H9 (cell line): Measurements from ENCODE around the gene NMRAL1. TPM values are rescaled to one million over a fixed set of nuclear protein-coding genes. Genes with fewer than 3 reads are reported as not detected.

Experiments
- DNase-seq: peaks from one replicate; pipeline ENCODE4 v3.0.0-alpha.2; 2017
- H2AFZ ChIP-seq: one replicate; pipeline ENCODE4 v1.6.1; 2013; ENCODE audit warnings: mild to moderate bottlenecking, low read length, control low read depth, moderate library complexity
- H2AK5ac ChIP-seq: 2 replicates; pipeline ENCODE4 v1.6.1; 2013; ENCODE audit warnings: low read length, control low read depth, mixed read lengths; ENCODE audit not compliant: insufficient read length
- H2BK120ac ChIP-seq: one replicate; pipeline ENCODE4 v1.6.1; 2013; ENCODE audit warnings: low read depth, mild to moderate bottlenecking, low read length, control low read depth, inconsistent platforms; ENCODE audit not compliant: poor library complexity, severe bottlenecking
- H2BK12ac ChIP-seq: 2 replicates; pipeline ENCODE4 v1.6.1; 2013; ENCODE audit warnings: low read length, control low read depth, mixed read lengths, low read depth; ENCODE audit not compliant: insufficient read length
- H2BK15ac ChIP-seq: 2 replicates; pipeline ENCODE4 v1.6.1; 2013; ENCODE audit warnings: low read depth, low read length, control low read depth
- H2BK20ac ChIP-seq: one replicate; pipeline ENCODE4 v1.6.1; 2013; ENCODE audit warnings: low read depth, mild to moderate bottlenecking, low read length, control low read depth, inconsistent platforms; ENCODE audit not compliant: poor library complexity, severe bottlenecking
- H2BK5ac ChIP-seq: 2 replicates; pipeline ENCODE4 v1.6.1; 2013; ENCODE audit warnings: low read length, control low read depth, mixed read lengths; ENCODE audit not compliant: insufficient read length
- H3K14ac ChIP-seq: 2 replicates; pipeline ENCODE4 v1.6.1; 2013; ENCODE audit warnings: low read length, control low read depth; ENCODE audit not compliant: insufficient read depth
- H3K18ac ChIP-seq: 2 replicates; pipeline ENCODE4 v1.6.1; 2013; ENCODE audit warnings: low read depth, mild to moderate bottlenecking, mixed read lengths, low read length, control low read depth; ENCODE audit not compliant: insufficient read length
- H3K23ac ChIP-seq: 2 replicates; pipeline ENCODE4 v1.6.1; 2013; ENCODE audit warnings: low read length, control low read depth, mixed read lengths, low read depth; ENCODE audit not compliant: insufficient read length
- H3K23me2 ChIP-seq: 2 replicates; pipeline ENCODE4 v1.6.1; 2013; ENCODE audit warnings: low read depth, mild to moderate bottlenecking, mixed read lengths, low read length, control low read depth; ENCODE audit not compliant: insufficient read length, poor library complexity, severe bottlenecking
- H3K27ac ChIP-seq: 2 replicates; pipeline ENCODE4 v1.5.1; 2013; ENCODE audit warnings: low read length, control low read depth, mixed read lengths, low read depth; ENCODE audit not compliant: insufficient read length
- H3K27me3 ChIP-seq: 2 replicates; pipeline ENCODE4 v1.6.1; 2013; ENCODE audit warnings: low read length, control low read depth, inconsistent platforms; ENCODE audit not compliant: insufficient read depth
- H3K4ac ChIP-seq: 2 replicates; pipeline ENCODE4 v1.6.1; 2013; ENCODE audit warnings: low read depth, mild to moderate bottlenecking, control low read depth, inconsistent platforms, low read length, moderate library complexity
- H3K4me1 ChIP-seq: 2 replicates; pipeline ENCODE4 v1.6.1; 2013; ENCODE audit warnings: low read length, control low read depth, inconsistent platforms; ENCODE audit not compliant: insufficient read depth
- H3K4me2 ChIP-seq: 2 replicates; pipeline ENCODE4 v1.6.1; 2013; ENCODE audit warnings: low read length, control low read depth, mixed read lengths; ENCODE audit not compliant: insufficient read length, insufficient read depth
- H3K56ac ChIP-seq: 2 replicates; pipeline ENCODE4 v1.6.1; 2013; ENCODE audit warnings: low read depth, mild to moderate bottlenecking, mixed read lengths, low read length, control low read depth; ENCODE audit not compliant: insufficient read length
- H3K79me1 ChIP-seq: 2 replicates; pipeline ENCODE4 v1.6.1; 2013; ENCODE audit warnings: low read depth, mild to moderate bottlenecking, moderate library complexity, low read length, control low read depth, inconsistent platforms; ENCODE audit not compliant: insufficient read depth, poor library complexity, severe bottlenecking
- H3K79me2 ChIP-seq: 2 replicates; pipeline ENCODE4 v1.6.1; 2013; ENCODE audit warnings: low read length, control low read depth, inconsistent platforms; ENCODE audit not compliant: insufficient read depth
- H3K9ac ChIP-seq: 2 replicates; pipeline ENCODE4 v1.6.1; 2013; ENCODE audit warnings: low read length, control low read depth, mixed read lengths; ENCODE audit not compliant: insufficient read length; ENCODE audit errors: extremely low read depth
- H3K9me3 ChIP-seq: one replicate; pipeline ENCODE4 v1.6.1; 2013; ENCODE audit warnings: low read depth, low read length, inconsistent platforms; ENCODE audit not compliant: control insufficient read depth
- H3T11ph ChIP-seq: one replicate; pipeline ENCODE4 v1.6.1; 2013; ENCODE audit warnings: mild to moderate bottlenecking, low read length, control low read depth, inconsistent platforms
- H4K20me1 ChIP-seq: one replicate; pipeline ENCODE4 v1.6.1; 2013; ENCODE audit not compliant: control insufficient read depth, insufficient read length, insufficient read depth
- H4K5ac ChIP-seq: 2 replicates; pipeline ENCODE4 v1.6.1; 2013; ENCODE audit warnings: low read depth, mild to moderate bottlenecking, mixed read lengths, low read length, control low read depth; ENCODE audit not compliant: insufficient read length
- H4K8ac ChIP-seq: replicated peaks from 2 replicates; pipeline ENCODE4 v1.6.1; 2013; ENCODE audit warnings: low read length, control low read depth, mixed read lengths, low read depth; ENCODE audit not compliant: insufficient read length
- H4K91ac ChIP-seq: 2 replicates; pipeline ENCODE4 v1.6.1; 2013; ENCODE audit warnings: low read depth, mild to moderate bottlenecking, moderate library complexity, mixed read lengths, low read length, control low read depth; ENCODE audit not compliant: insufficient read length
- H3K27ac Mint-ChIP-seq, 3 experiments: 2 replicates in 2 of 3; 3 replicates in 1 of 3; pipeline ENCODE4 v1.8.0; 2020 to 2021; ENCODE audit warnings: mixed read lengths in 3 of 3, mild to moderate bottlenecking in 1 of 3, moderate library complexity in 1 of 3
- H3K27me3 Mint-ChIP-seq: 2 replicates; pipeline ENCODE4 v1.8.0; 2021; ENCODE audit warnings: low read depth, mild to moderate bottlenecking, moderate library complexity, mixed read lengths
- H3K36me3 Mint-ChIP-seq, 3 experiments: 2 replicates in 2 of 3; 3 replicates in 1 of 3; pipeline ENCODE4 v1.8.0; 2020 to 2021; ENCODE audit warnings: low read depth in 3 of 3, mixed read lengths in 3 of 3; ENCODE audit not compliant: insufficient read depth in 1 of 3
- H3K4me1 Mint-ChIP-seq, 2 experiments: 2 replicates each; pipeline ENCODE4 v1.8.0; 2020; ENCODE audit warnings: mixed read lengths in 2 of 2
- H3K4me3 Mint-ChIP-seq, 2 experiments: 2 replicates in 1 of 2; 3 replicates in 1 of 2; pipeline ENCODE4 v1.8.0; 2020 to 2021; ENCODE audit warnings: mild to moderate bottlenecking in 2 of 2, mixed read lengths in 2 of 2, moderate library complexity in 1 of 2
- H3K9me3 Mint-ChIP-seq, 2 experiments: 2 replicates in 1 of 2; 3 replicates in 1 of 2; pipeline ENCODE4 v1.8.0; 2020; ENCODE audit warnings: mild to moderate bottlenecking in 2 of 2, mixed read lengths in 2 of 2, moderate library complexity in 1 of 2
- WGBS: extraction: QIAGEN DNeasy Blood & Tissue Kit; methylation state at CpG from one replicate; pipeline ENCODE4 v1.1.7; 2013; ENCODE audit warnings: missing lambda C conversion rate, low lambda C conversion rate, mixed read lengths; ENCODE audit not compliant: insufficient read length; ENCODE audit errors: extremely low coverage; 5-methylcytosine and 5-hydroxymethylcytosine counted together
- total RNA-seq: library from RNA; stranded (reverse); gene quantifications from 2 replicates; pipeline ENCODE4 v1.2.1, GENCODE V29; 2021
- TF ChIP-seq, protein P1 (sequence below): fragments of 200-600 bp; sonication (generic); conservative IDR thresholded peaks from 3 replicates; pipeline ENCODE4 v1.8.0; 2021; ENCODE audit warnings: antibody characterized with exemption, mild to moderate bottlenecking

NMRAL1 gene
- total RNA-seq, 1 experiment from 2014 or later = 78.9 TPM

DNA sequence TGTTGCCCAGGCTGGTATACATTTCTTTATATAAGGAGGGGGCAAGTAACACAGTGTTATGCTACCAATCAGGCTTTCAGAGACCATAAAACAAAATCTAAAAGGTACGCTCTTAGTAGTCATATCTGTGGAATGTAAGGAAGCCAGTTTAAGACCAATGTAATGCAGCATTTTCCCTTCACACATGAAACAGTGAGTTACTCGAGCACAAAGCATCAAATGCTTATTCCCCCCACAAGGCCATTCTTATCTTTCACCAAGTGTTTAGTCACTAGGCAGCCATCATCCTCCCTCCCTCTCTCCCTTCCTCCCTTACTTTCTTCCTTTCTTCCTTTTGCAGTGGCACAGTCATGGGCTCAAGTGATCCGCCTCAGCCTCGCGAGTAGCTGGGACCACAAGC, 14.6 kb upstream of the NMRAL1 start:
- no peak overlapping the region for H3T11ph ChIP-seq
- H2AFZ ChIP-seq = no peak overlapping the region
- H2BK20ac ChIP-seq = no peak overlapping the region
- no peaks in the 10 kb centered on the region for H3K23me2 ChIP-seq
- no peak overlapping the region for H4K91ac ChIP-seq
- H2BK120ac ChIP-seq = no peak overlapping the region
- H3K79me2 ChIP-seq = no peaks in the 10 kb centered on the region
- WGBS = no CpG with 5 or more reads among the region's 5 CpGs
- H3K36me3 Mint-ChIP-seq = peaks cover 0 to 18% (median 0%) of the 10 kb centered on the region in 3 experiments; a peak in 5 of 7 replicates
- no peak overlapping the region for H3K9ac ChIP-seq
- H3K23ac ChIP-seq = no peak overlapping the region
- no peak overlapping the region for H3K4me3 Mint-ChIP-seq
- no peak overlapping the region for H3K27ac ChIP-seq
- no peaks in the 10 kb centered on the region for H3K9me3 ChIP-seq
- no peaks in the 10 kb centered on the region for H4K20me1 ChIP-seq
- no peak overlapping the region for H3K56ac ChIP-seq
- H2BK12ac ChIP-seq = no peak overlapping the region
- no peak overlapping the region for H2BK15ac ChIP-seq
- H3K4me1 Mint-ChIP-seq = no peaks in the 10 kb centered on the region
- no peak overlapping the region for H4K5ac ChIP-seq
- H3K4me2 ChIP-seq = no peak overlapping the region
- peak overlapping the region in 1 of 3 experiments; percentile 64; a peak in 1 of 7 replicates for H3K27ac Mint-ChIP-seq
- no peaks in the 10 kb centered on the region for H3K4me1 ChIP-seq
- no peak overlapping the region for H4K8ac ChIP-seq
- no peaks in the 10 kb centered on the region for H3K79me1 ChIP-seq
- no peak overlapping the region for H3K4ac ChIP-seq
- H3K18ac ChIP-seq = no peak overlapping the region
- DNase-seq = no peak
- H3K27me3 Mint-ChIP-seq = no peaks in the 10 kb centered on the region
- no peaks in the 10 kb centered on the region for H3K9me3 Mint-ChIP-seq
- no peak overlapping the region for H3K14ac ChIP-seq
- TF ChIP-seq, protein P1, sequence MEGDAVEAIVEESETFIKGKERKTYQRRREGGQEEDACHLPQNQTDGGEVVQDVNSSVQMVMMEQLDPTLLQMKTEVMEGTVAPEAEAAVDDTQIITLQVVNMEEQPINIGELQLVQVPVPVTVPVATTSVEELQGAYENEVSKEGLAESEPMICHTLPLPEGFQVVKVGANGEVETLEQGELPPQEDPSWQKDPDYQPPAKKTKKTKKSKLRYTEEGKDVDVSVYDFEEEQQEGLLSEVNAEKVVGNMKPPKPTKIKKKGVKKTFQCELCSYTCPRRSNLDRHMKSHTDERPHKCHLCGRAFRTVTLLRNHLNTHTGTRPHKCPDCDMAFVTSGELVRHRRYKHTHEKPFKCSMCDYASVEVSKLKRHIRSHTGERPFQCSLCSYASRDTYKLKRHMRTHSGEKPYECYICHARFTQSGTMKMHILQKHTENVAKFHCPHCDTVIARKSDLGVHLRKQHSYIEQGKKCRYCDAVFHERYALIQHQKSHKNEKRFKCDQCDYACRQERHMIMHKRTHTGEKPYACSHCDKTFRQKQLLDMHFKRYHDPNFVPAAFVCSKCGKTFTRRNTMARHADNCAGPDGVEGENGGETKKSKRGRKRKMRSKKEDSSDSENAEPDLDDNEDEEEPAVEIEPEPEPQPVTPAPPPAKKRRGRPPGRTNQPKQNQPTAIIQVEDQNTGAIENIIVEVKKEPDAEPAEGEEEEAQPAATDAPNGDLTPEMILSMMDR = no peak
- H3K27me3 ChIP-seq = no peaks in the 10 kb centered on the region
- H2AK5ac ChIP-seq = no peak overlapping the region
- no peak overlapping the region for H2BK5ac ChIP-seq
